Astrocyte (in vitro differentiated cells and primary cell): Measurements from ENCODE around the gene SPO11.

ENCODE experiments used
- EZH2 ChIP-seq: IDR thresholded peaks from 2 replicates; pipeline ENCODE4 v1.6.1; 2012; ENCODE audit warnings: mild to moderate bottlenecking, low read length, inconsistent platforms; ENCODE audit not compliant: insufficient read depth
- TF ChIP-seq, protein P1 (sequence below): IDR thresholded peaks from 2 replicates; pipeline ENCODE4 v1.5.1; 2011; ENCODE audit warnings: low read depth, mild to moderate bottlenecking, inconsistent platforms, low read length, moderate library complexity; ENCODE audit not compliant: insufficient read depth

DNA sequence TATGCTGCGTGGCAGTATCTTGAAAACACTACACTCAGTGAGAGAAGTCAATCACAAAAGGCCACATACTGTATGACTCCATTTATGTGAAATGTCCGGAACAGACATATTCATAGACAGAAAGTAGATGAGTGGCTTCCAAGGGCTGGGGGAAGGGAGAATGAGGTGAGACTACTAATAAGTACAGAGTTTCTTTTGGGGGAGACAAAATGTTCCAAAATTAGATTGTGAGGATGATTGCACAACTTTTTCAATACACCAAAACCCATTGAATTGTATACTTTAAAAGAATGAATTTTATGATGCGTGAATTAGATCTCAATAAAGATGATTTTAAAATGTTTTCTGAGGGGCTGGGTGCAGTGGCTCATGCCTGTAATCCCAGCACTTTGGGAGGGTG is 9.2 kb upstream of the SPO11 start:
- TF ChIP-seq, protein P1, sequence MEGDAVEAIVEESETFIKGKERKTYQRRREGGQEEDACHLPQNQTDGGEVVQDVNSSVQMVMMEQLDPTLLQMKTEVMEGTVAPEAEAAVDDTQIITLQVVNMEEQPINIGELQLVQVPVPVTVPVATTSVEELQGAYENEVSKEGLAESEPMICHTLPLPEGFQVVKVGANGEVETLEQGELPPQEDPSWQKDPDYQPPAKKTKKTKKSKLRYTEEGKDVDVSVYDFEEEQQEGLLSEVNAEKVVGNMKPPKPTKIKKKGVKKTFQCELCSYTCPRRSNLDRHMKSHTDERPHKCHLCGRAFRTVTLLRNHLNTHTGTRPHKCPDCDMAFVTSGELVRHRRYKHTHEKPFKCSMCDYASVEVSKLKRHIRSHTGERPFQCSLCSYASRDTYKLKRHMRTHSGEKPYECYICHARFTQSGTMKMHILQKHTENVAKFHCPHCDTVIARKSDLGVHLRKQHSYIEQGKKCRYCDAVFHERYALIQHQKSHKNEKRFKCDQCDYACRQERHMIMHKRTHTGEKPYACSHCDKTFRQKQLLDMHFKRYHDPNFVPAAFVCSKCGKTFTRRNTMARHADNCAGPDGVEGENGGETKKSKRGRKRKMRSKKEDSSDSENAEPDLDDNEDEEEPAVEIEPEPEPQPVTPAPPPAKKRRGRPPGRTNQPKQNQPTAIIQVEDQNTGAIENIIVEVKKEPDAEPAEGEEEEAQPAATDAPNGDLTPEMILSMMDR = no peak
- TF ChIP-seq EZH2 = no peak
